ENCODE data around the gene NUDT8.
A peak's percentile ranks its signal among the peaks of the same experiment; 100 is the strongest.

Gene NUDT8

GRCh38 chr11:67648796-67649613 is 19.3 kb upstream of the NUDT8 start:
- no peak for DNase-seq
- Mint-ChIP-seq H3K27ac (no peak overlapping the region), H3K27me3 (ENCODE audit: low read depth, poor library complexity) (peaks cover 5% of the 10 kb centered on the region), H3K4me1 (peaks cover 21% of the 10 kb centered on the region), H3K9me3 (peaks cover 4% of the 10 kb centered on the region), H3K36me3 (ENCODE audit: low read depth) (no peaks in the 10 kb centered on the region), H3K4me3 (no peak overlapping the region)
- TF ChIP-seq CTCF (IDR thresholded peaks at IDR 0.05) = no peak

GRCh38 chr11:67648140-67648795 is 18.5 kb upstream of the NUDT8 start:
- Mint-ChIP-seq H3K4me3 (no peak overlapping the region), H3K9me3 (no peaks in the 10 kb centered on the region), H3K27ac (no peak overlapping the region), H3K4me1 (peaks cover 21% of the 10 kb centered on the region), H3K27me3 (ENCODE audit: low read depth, poor library complexity) (peaks cover 5% of the 10 kb centered on the region), H3K36me3 (ENCODE audit: low read depth) (no peaks in the 10 kb centered on the region)
- DNase-seq = no peak
- peak; percentile 32 for TF ChIP-seq CTCF (IDR thresholded peaks at IDR 0.05)

- no peak for TF ChIP-seq CTCF (IDR thresholded peaks at IDR 0.05)
- Mint-ChIP-seq H3K4me3 (no peak overlapping the region), H3K27ac (no peak overlapping the region), H3K4me1 (peaks cover 21% of the 10 kb centered on the region), H3K27me3 (ENCODE audit: low read depth, poor library complexity) (peaks cover 5% of the 10 kb centered on the region), H3K9me3 (no peaks in the 10 kb centered on the region), H3K36me3 (ENCODE audit: low read depth) (no peaks in the 10 kb centered on the region)
- no peak for DNase-seq
Measured at GRCh38 chr11:67647471-67647870, 17.7 kb upstream of the NUDT8 start.

- H3K4me3 Mint-ChIP-seq = no peak overlapping the region
- TF ChIP-seq CTCF (IDR thresholded peaks at IDR 0.05) = no peak
- no peak for DNase-seq
- H3K27me3 Mint-ChIP-seq (ENCODE audit: low read depth, poor library complexity) = peaks cover 6% of the 10 kb centered on the region
- H3K27ac Mint-ChIP-seq = no peak overlapping the region
- H3K4me1 Mint-ChIP-seq = peaks cover 21% of the 10 kb centered on the region
- no peaks in the 10 kb centered on the region for H3K36me3 Mint-ChIP-seq (ENCODE audit: low read depth)
- no peaks in the 10 kb centered on the region for H3K9me3 Mint-ChIP-seq
Measured at GRCh38 chr11:67646535-67647336, 17.0 kb upstream of the NUDT8 start.

GRCh38 chr11:67645521-67646461 is 16.1 kb upstream of the NUDT8 start:
- no peak overlapping the region for H3K27ac Mint-ChIP-seq
- peaks cover 6% of the 10 kb centered on the region for H3K27me3 Mint-ChIP-seq (ENCODE audit: low read depth, poor library complexity)
- peaks cover 21% of the 10 kb centered on the region for H3K4me1 Mint-ChIP-seq
- no peak overlapping the region for H3K4me3 Mint-ChIP-seq
- no peaks in the 10 kb centered on the region for H3K9me3 Mint-ChIP-seq
- H3K36me3 Mint-ChIP-seq (ENCODE audit: low read depth) = no peaks in the 10 kb centered on the region
- no peak for DNase-seq
- TF ChIP-seq CTCF (IDR thresholded peaks at IDR 0.05) = no peak

All from nephron progenitor cell (in vitro differentiated cells).